Type B pancreatic cell (in vitro differentiated cells): ENCODE results near the gene MAMDC4. TPM values are rescaled to one million over a fixed set of nuclear protein-coding genes. Genes with fewer than 3 reads are reported as not detected.
A peak's percentile ranks its signal among the peaks of the same experiment; 100 is the strongest.
"Not testable (repeated sequence)": the region's sequence is repeated elsewhere in the genome, so short reads cannot be mapped to it uniquely, and the experiment has no call there.

ENCODE experiments used
- DNase-seq: peaks from one replicate; pipeline ENCODE4 v3.0.0; 2021; ENCODE audit warnings: mixed read lengths; ENCODE audit not compliant: unreplicated experiment; ENCODE audit errors: extremely low spot score
- H3K27ac Mint-ChIP-seq: 2 replicates; pipeline ENCODE4 v1.8.0; 2021; ENCODE audit warnings: mild to moderate bottlenecking, mixed read lengths
- H3K27me3 Mint-ChIP-seq: 2 replicates; pipeline ENCODE4 v1.8.0; 2021; ENCODE audit warnings: mixed read lengths
- H3K36me3 Mint-ChIP-seq: 2 replicates; pipeline ENCODE4 v1.8.0; 2021; ENCODE audit warnings: mixed read lengths
- H3K4me1 Mint-ChIP-seq: one replicate; pipeline ENCODE4 v1.8.0; 2021; ENCODE audit warnings: mixed read lengths; ENCODE audit not compliant: unreplicated experiment
- H3K4me3 Mint-ChIP-seq: 2 replicates; pipeline ENCODE4 v1.8.0; 2021; ENCODE audit warnings: mild to moderate bottlenecking, mixed read lengths
- H3K9me3 Mint-ChIP-seq: 2 replicates; pipeline ENCODE4 v1.8.0; 2021; ENCODE audit warnings: mixed read lengths
- CTCF ChIP-seq: fragments of 200-600 bp; sonication (generic); conservative IDR thresholded peaks from 2 replicates; pipeline ENCODE4 v1.5.0; 2021; ENCODE audit warnings: antibody characterized with exemption, mild to moderate bottlenecking
- total RNA-seq: library from RNA; stranded (reverse); gene quantifications from 2 replicates; pipeline ENCODE4 v1.2.1, GENCODE V29; 2021; ENCODE audit warnings: low replicate concordance

Gene MAMDC4
- total RNA-seq, 1 donor from 2014 or later: 29.1 TPM

GRCh38 chr9:136876476-136876875, 24.3 kb downstream of the MAMDC4 start:
- no peak for TF ChIP-seq CTCF
- H3K4me3 Mint-ChIP-seq: no peak overlapping the region
- no peaks in the 10 kb centered on the region for H3K36me3 Mint-ChIP-seq
- no peak for DNase-seq
- no peaks in the 10 kb centered on the region for H3K4me1 Mint-ChIP-seq
- peaks cover 3% of the 10 kb centered on the region for H3K27me3 Mint-ChIP-seq
- no peaks in the 10 kb centered on the region for H3K9me3 Mint-ChIP-seq
- H3K27ac Mint-ChIP-seq: peak overlapping the region; percentile 37

- Mint-ChIP-seq H3K36me3 (no peaks in the 10 kb centered on the region), H3K27me3 (peaks cover 3% of the 10 kb centered on the region), H3K27ac (no peak overlapping the region), H3K4me3 (no peak overlapping the region), H3K9me3 (no peaks in the 10 kb centered on the region), H3K4me1 (no peaks in the 10 kb centered on the region)
- TF ChIP-seq CTCF: no peak
- no peak for DNase-seq
Measured at GRCh38 chr9:136880651-136881050, 28.5 kb downstream of the MAMDC4 start.

- Mint-ChIP-seq H3K27ac (peak overlapping the region; percentile 41), H3K9me3 (no peaks in the 10 kb centered on the region), H3K27me3 (no peaks in the 10 kb centered on the region), H3K36me3 (no peaks in the 10 kb centered on the region), H3K4me3 (no peak overlapping the region), H3K4me1 (no peaks in the 10 kb centered on the region)
- no peak for DNase-seq
- TF ChIP-seq CTCF: no peak
Measured at GRCh38 chr9:136881691-136882108, 29.6 kb downstream of the MAMDC4 start.

GRCh38 chr9:136882109-136882946, 30.2 kb downstream of the MAMDC4 start:
- DNase-seq: no peak
- TF ChIP-seq CTCF: no peak
- Mint-ChIP-seq H3K4me3 (peak overlapping the region; percentile 64), H3K27ac (peak overlapping the region; percentile 64), H3K27me3 (no peaks in the 10 kb centered on the region), H3K9me3 (no peaks in the 10 kb centered on the region), H3K36me3 (no peaks in the 10 kb centered on the region), H3K4me1 (peaks cover 4% of the 10 kb centered on the region)

GRCh38 chr9:136882947-136883283, 30.8 kb downstream of the MAMDC4 start:
- not testable (repeated sequence) for H3K27me3 Mint-ChIP-seq, H3K9me3 Mint-ChIP-seq, DNase-seq, H3K4me1 Mint-ChIP-seq, H3K36me3 Mint-ChIP-seq
- peak overlapping the region; percentile 64 for H3K4me3 Mint-ChIP-seq
- peak overlapping the region; percentile 64 for H3K27ac Mint-ChIP-seq

- not testable (repeated sequence) for H3K36me3 Mint-ChIP-seq, H3K4me3 Mint-ChIP-seq, H3K27me3 Mint-ChIP-seq, H3K9me3 Mint-ChIP-seq, H3K27ac Mint-ChIP-seq, H3K4me1 Mint-ChIP-seq, DNase-seq
Measured at GRCh38 chr9:136883670-136884069, 31.5 kb downstream of the MAMDC4 start.
